HG02678 (cell line): Measurements from ENCODE around the gene FAM240A.

Source experiments
- ATAC-seq: cut with Tn5 transposase; IDR thresholded peaks from one replicate; pipeline ENCODE4 v1.9.1; 2021; ENCODE audit warnings: mild to moderate bottlenecking, moderate library complexity; ENCODE audit not compliant: unreplicated experiment

FAM240A gene

GRCh38 chr3:46624975-46625490 is 12.7 kb downstream of the FAM240A start:
- no peak for ATAC-seq

GRCh38 chr3:46626039-46626438 is 13.7 kb downstream of the FAM240A start:
- no peak for ATAC-seq

- ATAC-seq, result no peak
Observed at GRCh38 chr3:46627078-46627477, 14.8 kb downstream of the FAM240A start.

- ATAC-seq, result no peak
Observed at GRCh38 chr3:46628901-46629369, 16.6 kb downstream of the FAM240A start.

GRCh38 chr3:46629551-46630517 is 17.5 kb downstream of the FAM240A start:
- ATAC-seq, result peak; percentile 76

- no peak for ATAC-seq
Observed at GRCh38 chr3:46632792-46633191, 20.5 kb downstream of the FAM240A start.

- ATAC-seq, result no peak
Observed at GRCh38 chr3:46634856-46635255, 22.5 kb downstream of the FAM240A start.

- ATAC-seq, result no peak
Observed at GRCh38 chr3:46639221-46639620, 26.9 kb downstream of the FAM240A start.

- ATAC-seq, result no peak
Observed at GRCh38 chr3:46640927-46641326, 28.6 kb downstream of the FAM240A start.

- no peak for ATAC-seq
Observed at GRCh38 chr3:46642971-46643370, 30.6 kb downstream of the FAM240A start.

GRCh38 chr3:46643701-46644100 is 31.4 kb downstream of the FAM240A start:
- no peak for ATAC-seq

- ATAC-seq, result no peak
Observed at GRCh38 chr3:46646700-46647099, 34.4 kb downstream of the FAM240A start.

- ATAC-seq, result no peak
Observed at GRCh38 chr3:46648096-46648495, 35.8 kb downstream of the FAM240A start.

GRCh38 chr3:46649436-46649835 is 37.1 kb downstream of the FAM240A start:
- no peak for ATAC-seq

GRCh38 chr3:46651084-46651483 is 38.8 kb downstream of the FAM240A start:
- ATAC-seq, result no peak

GRCh38 chr3:46655271-46655670 is 42.9 kb downstream of the FAM240A start:
- no peak for ATAC-seq

GRCh38 chr3:46656778-46657556 is 44.6 kb downstream of the FAM240A start:
- no peak for ATAC-seq

- ATAC-seq, result no peak
Observed at GRCh38 chr3:46659285-46659684, 47.0 kb downstream of the FAM240A start.

GRCh38 chr3:46660003-46660402 is 47.7 kb downstream of the FAM240A start:
- no peak for ATAC-seq

GRCh38 chr3:46660543-46661523 is 48.5 kb downstream of the FAM240A start:
- no peak for ATAC-seq
